Muscle layer of duodenum (tissue), 2 donors: ENCODE results near the gene ADRA2C.

ENCODE experiments used
- H3K27ac ChIP-seq: one replicate; pipeline ENCODE4 v1.7.0; 2013; ENCODE audit warnings: mild to moderate bottlenecking, low read length
- H3K27me3 ChIP-seq: one replicate; pipeline ENCODE4 v1.7.0; 2013; ENCODE audit warnings: low read depth, mild to moderate bottlenecking, control low read depth, low read length
- H3K36me3 ChIP-seq, 2 donors: one replicate each; pipeline ENCODE4 v1.7.0; 2013; ENCODE audit warnings: low read length in 2 of 2, control low read depth in 1 of 2, mild to moderate bottlenecking in 1 of 2; ENCODE audit not compliant: insufficient read depth in 2 of 2, control insufficient read depth in 1 of 2
- H3K4me1 ChIP-seq, 2 donors: one replicate each; pipeline ENCODE4 v1.7.0; 2013; ENCODE audit warnings: low read length in 2 of 2, mild to moderate bottlenecking in 2 of 2, control low read depth in 1 of 2, moderate library complexity in 1 of 2; ENCODE audit not compliant: insufficient read depth in 2 of 2, control insufficient read depth in 1 of 2
- H3K4me3 ChIP-seq, 2 donors: one replicate each; pipeline ENCODE4 v1.7.0; 2013; ENCODE audit warnings: low read length in 2 of 2, low read depth in 1 of 2, mild to moderate bottlenecking in 1 of 2
- H3K9me3 ChIP-seq, 2 donors: one replicate each; pipeline ENCODE4 v1.7.0; 2013; ENCODE audit warnings: low read length in 2 of 2, control low read depth in 1 of 2, mild to moderate bottlenecking in 1 of 2; ENCODE audit not compliant: control insufficient read depth in 1 of 2
- donor health status: healthy.

The ADRA2C gene

DNA sequence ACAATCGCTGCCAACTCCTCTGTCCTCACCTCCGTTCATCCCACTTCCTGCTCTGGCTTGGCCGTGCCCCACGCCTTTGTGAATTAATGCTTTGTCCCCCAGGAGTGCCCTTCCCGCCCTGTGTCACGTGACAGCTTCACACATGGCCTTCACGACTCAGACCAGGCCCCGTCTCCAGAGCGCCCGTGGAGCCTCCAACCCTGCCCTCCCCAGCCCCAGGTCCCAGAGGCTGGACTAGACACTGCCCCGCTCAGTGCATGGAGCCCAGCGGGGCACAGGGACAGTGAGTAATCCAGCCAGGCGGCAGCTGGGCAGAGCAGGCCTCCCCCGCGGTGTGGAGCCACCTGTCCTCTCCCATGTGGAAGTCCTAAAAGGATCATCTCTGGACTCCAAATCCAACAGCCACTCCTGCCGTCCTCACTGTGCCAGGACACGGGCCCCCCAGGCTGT lies 7.4 kb downstream of the ADRA2C start:
- H3K36me3 ChIP-seq: no peaks in the 10 kb centered on the region
- no peak overlapping the region for H3K4me3 ChIP-seq
- H3K4me1 ChIP-seq: no peaks in the 10 kb centered on the region
- H3K9me3 ChIP-seq: no peaks in the 10 kb centered on the region
- H3K27ac ChIP-seq: no peak overlapping the region
- H3K27me3 ChIP-seq: peaks cover 5% of the 10 kb centered on the region

DNA sequence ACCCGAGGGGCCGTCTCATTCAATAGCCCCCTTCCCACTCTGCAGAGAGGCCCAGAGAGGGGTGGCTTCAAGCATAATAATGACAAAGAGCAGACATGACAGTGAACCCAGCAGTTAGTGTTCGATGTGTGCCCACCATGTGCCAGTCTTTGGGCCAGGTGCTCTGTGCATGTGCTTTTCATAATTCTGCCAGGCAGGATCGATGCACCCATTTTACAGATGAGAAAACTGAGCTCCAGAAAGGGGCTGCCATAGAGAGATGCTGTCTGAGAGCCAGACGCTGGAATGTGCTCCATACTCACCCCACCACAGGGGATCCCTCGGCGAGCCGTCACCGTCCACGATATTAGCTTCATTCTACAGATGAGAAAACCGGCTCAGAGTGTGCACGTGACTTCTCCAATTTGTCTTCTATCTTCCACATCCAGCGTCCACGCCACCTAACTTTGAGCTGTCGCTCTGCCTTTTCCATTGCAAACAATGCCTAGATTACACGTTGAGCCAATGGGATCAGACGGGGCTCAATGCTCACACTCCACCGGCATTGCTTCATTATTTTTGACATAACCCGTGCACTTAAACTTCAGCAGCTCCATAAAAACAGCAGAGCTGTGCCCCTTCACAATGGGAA lies 8.2 kb downstream of the ADRA2C start:
- H3K27me3 ChIP-seq: peaks cover 5% of the 10 kb centered on the region
- no peaks in the 10 kb centered on the region for H3K9me3 ChIP-seq
- no peaks in the 10 kb centered on the region for H3K36me3 ChIP-seq
- no peaks in the 10 kb centered on the region for H3K4me1 ChIP-seq
- H3K27ac ChIP-seq: no peak overlapping the region
- H3K4me3 ChIP-seq: no peak overlapping the region

DNA sequence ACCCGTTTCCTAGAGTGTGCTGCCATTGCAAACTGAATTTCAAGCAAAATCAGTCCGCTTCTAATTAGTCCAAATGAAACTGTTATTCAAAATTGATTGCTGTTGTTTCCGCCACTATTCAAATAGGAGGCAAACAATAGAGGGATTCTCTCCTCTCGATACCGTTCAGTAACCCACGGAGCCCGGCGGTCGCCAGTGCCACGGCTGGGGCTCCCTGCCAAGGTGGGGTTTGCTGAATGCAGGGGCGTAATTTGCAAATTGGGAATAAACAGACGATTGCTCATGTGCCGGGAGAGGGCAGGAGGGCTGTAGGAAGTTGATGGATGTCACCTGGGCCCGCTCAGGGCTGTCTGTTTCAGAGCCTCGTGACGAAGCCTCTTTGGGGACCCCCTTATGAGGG lies 8.8 kb downstream of the ADRA2C start:
- peaks cover 5% of the 10 kb centered on the region for H3K27me3 ChIP-seq
- H3K4me3 ChIP-seq: no peak overlapping the region
- H3K9me3 ChIP-seq: no peaks in the 10 kb centered on the region
- H3K27ac ChIP-seq: no peak overlapping the region
- no peaks in the 10 kb centered on the region for H3K4me1 ChIP-seq
- no peaks in the 10 kb centered on the region for H3K36me3 ChIP-seq

DNA sequence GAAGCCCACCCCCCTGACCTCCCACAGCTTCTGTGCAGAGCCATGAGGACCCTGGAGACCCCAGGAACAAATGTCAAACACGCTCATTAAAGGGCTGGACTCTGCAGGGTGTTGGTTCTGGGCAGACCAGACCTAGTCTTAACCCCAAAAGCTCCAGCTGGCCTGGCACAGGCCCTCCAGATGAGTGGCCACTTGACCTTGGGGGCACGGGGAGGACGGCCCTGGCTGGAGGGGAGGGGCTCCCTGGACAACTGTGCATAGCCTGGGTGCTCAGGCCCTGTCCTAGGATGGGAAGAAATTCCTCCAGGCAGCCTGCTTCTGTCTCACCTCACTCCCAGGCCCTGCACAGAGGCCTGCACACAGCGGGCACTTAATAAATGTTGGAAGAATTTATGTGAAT lies 9.4 kb downstream of the ADRA2C start:
- H3K27me3 ChIP-seq: peaks cover 5% of the 10 kb centered on the region
- no peaks in the 10 kb centered on the region for H3K4me1 ChIP-seq
- H3K36me3 ChIP-seq: no peaks in the 10 kb centered on the region
- no peaks in the 10 kb centered on the region for H3K9me3 ChIP-seq
- no peak overlapping the region for H3K27ac ChIP-seq
- no peak overlapping the region for H3K4me3 ChIP-seq

DNA sequence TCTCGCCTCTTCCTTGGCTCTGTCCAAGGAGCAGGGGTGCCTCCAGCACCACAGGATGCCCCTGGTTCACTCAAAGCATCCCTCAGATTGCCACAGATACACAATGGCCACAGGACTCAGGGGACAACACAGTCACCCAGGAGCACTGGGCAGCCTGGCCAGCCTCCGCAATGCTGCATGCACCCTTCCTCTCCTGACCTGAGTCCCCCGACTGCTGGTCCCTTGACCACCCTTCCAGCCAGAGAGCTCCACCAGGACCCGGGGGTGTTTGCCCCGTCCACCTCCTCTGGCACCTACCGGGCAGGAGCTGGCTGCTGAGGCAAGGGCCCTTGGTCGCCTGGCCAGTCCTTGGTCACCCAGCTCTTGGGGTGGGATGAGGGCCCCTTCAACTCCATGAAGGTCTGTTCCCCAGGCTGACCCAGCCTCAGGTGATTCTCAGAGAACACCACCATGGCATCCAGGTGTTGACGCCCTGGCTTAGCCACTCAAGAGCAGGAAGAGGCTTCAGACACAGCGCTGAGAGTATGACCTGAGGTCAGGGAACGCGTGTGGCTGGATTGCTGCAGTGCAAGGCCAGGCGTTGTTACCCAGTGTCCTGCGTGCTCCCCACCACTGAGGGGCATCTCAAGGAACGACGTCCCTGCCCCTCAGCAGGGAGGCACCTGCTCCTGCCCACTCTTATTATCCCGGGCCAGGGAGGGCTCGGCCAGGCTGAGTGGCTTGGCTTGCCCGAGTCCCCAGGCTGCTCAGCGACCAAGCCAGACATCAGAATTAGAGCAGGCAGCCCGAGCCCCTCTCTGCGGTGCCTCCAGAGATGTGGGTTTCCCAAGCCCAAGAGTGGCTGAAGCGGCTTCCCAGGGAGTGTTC lies 10.2 kb downstream of the ADRA2C start:
- H3K4me3 ChIP-seq: no peak overlapping the region
- no peak overlapping the region for H3K27ac ChIP-seq
- no peaks in the 10 kb centered on the region for H3K36me3 ChIP-seq
- H3K27me3 ChIP-seq: peaks cover 5% of the 10 kb centered on the region
- H3K4me1 ChIP-seq: no peaks in the 10 kb centered on the region
- no peaks in the 10 kb centered on the region for H3K9me3 ChIP-seq

DNA sequence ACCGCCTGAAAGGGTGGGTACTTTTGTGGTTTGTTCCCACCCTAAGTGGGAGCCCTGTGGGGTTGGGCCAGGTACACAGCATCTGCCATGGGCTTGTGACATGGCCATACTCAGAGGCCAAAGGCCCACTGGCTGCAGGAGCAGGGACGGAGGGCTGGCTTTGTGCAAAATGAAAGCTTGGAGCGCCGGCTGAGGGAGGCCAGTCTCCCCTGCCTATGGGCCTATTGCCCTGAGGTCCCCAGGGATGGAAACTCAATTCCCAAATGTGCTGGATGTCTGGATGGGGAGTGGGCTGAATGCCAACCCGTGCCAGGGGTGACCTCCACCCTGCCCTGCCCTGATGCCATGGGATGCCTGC lies 10.8 kb downstream of the ADRA2C start:
- peaks cover 5% of the 10 kb centered on the region for H3K27me3 ChIP-seq
- H3K27ac ChIP-seq: no peak overlapping the region
- no peak overlapping the region for H3K4me3 ChIP-seq
- H3K36me3 ChIP-seq: no peaks in the 10 kb centered on the region
- no peaks in the 10 kb centered on the region for H3K9me3 ChIP-seq
- no peaks in the 10 kb centered on the region for H3K4me1 ChIP-seq

DNA sequence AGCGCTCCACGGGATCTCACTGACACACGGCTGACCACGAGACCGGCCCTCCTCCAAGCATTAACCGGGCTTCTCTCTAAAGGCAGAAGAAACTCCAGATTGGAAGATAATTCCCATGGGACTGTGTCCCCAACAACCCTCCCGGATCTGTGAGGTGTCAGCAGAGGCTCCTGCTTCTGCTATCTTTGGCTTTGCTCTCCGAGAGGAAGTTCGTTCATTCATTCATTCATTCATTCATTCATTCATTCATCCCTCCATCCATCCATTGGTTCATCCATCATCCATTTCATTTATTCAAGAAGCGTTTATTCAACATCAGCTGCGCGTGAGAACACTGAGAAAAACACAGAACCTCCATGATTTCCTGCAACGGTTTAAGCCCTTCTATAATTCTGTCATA lies 11.5 kb downstream of the ADRA2C start:
- Histone ChIP-seq H3K4me3 (no peak overlapping the region), H3K27ac (no peak overlapping the region), H3K9me3 (no peaks in the 10 kb centered on the region), H3K27me3 (peaks cover 5% of the 10 kb centered on the region), H3K36me3 (no peaks in the 10 kb centered on the region), H3K4me1 (no peaks in the 10 kb centered on the region)

DNA sequence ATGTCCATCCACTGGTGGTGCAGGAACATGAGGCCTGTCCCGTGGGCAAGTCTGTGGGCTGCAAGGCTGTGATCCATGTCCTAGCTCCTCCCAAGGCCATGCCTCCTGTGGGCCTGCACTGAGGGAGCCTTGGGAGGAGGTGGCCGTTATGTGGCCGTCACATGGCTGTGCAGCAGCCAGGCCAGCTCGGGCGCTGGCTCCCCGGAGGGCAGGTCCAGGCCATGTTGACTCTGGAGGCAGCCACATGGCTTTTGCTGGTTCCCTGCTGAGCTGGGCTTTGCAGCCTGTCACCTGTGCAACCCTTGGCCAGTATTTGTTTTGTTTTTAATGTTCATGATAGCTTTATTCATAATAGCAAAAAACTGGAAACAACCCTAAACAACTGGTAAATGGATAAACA lies 13.3 kb downstream of the ADRA2C start:
- peaks cover 11% of the 10 kb centered on the region for H3K27me3 ChIP-seq
- no peaks in the 10 kb centered on the region for H3K4me1 ChIP-seq
- no peak overlapping the region for H3K27ac ChIP-seq
- H3K9me3 ChIP-seq: no peaks in the 10 kb centered on the region
- H3K36me3 ChIP-seq: no peaks in the 10 kb centered on the region
- H3K4me3 ChIP-seq: no peak overlapping the region

DNA sequence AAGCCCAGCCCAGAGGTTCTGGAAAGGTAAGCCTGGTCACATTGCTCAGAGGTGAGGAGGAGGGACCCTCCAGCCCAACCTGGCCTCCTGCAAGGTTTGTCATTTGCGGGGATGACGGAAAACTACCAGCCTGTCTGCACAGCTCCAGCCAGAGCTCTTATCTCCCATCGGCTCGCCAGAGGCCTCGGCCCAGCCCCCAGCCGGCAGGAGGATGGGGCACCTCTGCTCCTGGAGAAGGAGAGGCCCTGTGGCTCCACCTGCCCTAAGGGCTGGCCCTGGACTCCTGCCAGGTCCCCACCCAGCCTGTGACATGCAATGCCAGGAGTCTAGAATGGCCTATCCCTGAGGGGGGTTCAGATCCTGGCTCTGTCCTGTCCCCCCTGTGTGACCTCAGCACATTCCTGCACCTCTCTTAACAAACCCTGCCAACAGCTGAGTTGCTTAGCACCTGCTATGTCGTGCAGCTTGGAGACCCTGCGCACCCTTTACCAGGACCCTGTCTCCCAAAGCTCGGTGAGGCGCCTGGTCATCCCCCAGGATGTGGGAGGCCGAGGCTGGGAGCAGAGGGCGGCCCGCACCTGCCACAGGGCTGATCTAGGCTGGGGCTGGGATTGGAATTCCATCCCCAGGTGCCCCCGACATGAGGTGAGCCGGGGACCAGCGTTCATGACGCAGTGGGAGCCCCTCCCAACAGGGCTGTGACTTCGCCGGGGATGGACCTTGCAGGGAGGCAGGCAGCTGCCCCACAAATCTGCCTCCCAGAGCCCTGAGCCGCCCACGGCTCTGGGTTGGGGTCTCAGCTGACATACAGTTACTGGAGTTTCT lies 14.4 kb downstream of the ADRA2C start:
- peaks cover 11% of the 10 kb centered on the region for H3K27me3 ChIP-seq

DNA sequence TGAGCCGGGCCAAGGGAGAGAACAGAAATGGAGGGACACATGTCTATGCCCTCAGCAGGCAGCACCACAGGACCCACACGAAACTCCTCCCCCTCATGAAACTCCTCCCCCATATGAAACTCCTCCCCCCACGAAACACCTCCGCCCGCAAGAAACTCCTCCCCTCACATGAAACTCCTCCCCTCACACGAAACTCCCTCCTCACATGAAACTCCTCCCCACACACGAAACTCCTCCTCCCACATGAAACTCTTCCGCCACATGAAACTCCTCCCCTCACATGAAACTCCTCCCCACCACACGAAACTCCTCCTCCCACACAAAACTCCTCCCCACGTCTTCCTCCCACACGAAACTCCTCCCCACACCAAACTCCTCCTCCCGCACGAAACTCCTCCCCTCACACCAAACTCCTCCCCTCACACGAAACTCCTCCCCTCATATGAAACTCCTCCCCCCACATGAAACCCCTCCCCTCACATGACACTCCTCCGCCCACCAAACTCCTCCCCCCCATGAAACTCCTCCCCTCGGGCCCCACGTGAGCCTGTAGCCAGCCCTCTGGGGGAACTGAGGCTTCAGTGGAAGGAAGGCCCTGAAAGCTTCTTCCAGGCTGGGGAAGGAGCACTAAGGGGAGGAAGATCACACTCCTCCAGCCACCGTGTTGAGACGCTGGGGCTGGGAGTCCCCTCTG lies 15.2 kb downstream of the ADRA2C start:
- Histone ChIP-seq H3K27ac (no peak overlapping the region), H3K4me3 (no peak overlapping the region), H3K36me3 (no peaks in the 10 kb centered on the region), H3K9me3 (no peaks in the 10 kb centered on the region), H3K4me1 (no peaks in the 10 kb centered on the region), H3K27me3 (peaks cover 6% of the 10 kb centered on the region)

More for the DNA sequence above, 14.4 kb downstream of the ADRA2C start:
- H3K4me3 ChIP-seq: no peak overlapping the region
- no peaks in the 10 kb centered on the region for H3K36me3 ChIP-seq
- H3K9me3 ChIP-seq: no peaks in the 10 kb centered on the region
- no peak overlapping the region for H3K27ac ChIP-seq
- no peaks in the 10 kb centered on the region for H3K4me1 ChIP-seq
